Activated T-helper 17 cell treated with anti-CD3 and anti-CD28 coated beads, Interleukin-2, amount 50 U/mL, for 72 hours (primary cell): ENCODE data around the gene NXNL2. TPM values are rescaled to one million over a fixed set of nuclear protein-coding genes. Genes with fewer than 3 reads are reported as not detected.

ENCODE experiments used
- ATAC-seq: fragments of 150-1000 bp; cut with Tn5 transposase; replicated peaks from 2 replicates; pipeline ENCODE4 v1.10.0; 2021; ENCODE audit warnings: mild to moderate bottlenecking, moderate library complexity
- H3K27ac Mint-ChIP-seq: one replicate; pipeline ENCODE4 v1.8.0; 2022; ENCODE audit warnings: mixed read lengths
- H3K27me3 Mint-ChIP-seq: one replicate; pipeline ENCODE4 v1.8.0; 2022; ENCODE audit warnings: mixed read lengths
- H3K36me3 Mint-ChIP-seq: one replicate; pipeline ENCODE4 v1.8.0; 2022; ENCODE audit warnings: low read depth, mild to moderate bottlenecking, mixed read lengths
- H3K4me1 Mint-ChIP-seq: one replicate; pipeline ENCODE4 v1.8.0; 2022; ENCODE audit warnings: mixed read lengths
- H3K4me3 Mint-ChIP-seq: one replicate; pipeline ENCODE4 v1.8.0; 2022; ENCODE audit warnings: mild to moderate bottlenecking, mixed read lengths
- H3K9me3 Mint-ChIP-seq: one replicate; pipeline ENCODE4 v1.8.0; 2022; ENCODE audit warnings: mixed read lengths
- total RNA-seq, 2 donors: library from RNA; stranded (reverse); gene quantifications; one replicate each; pipeline ENCODE4 v1.2.3, GENCODE V29; 2022

NXNL2 gene
- total RNA-seq, 2 donors from 2014 or later, result not detected

GRCh38 chr9:88580961-88581360, 46.0 kb downstream of the NXNL2 start:
- H3K27me3 Mint-ChIP-seq, result peaks cover 7% of the 10 kb centered on the region
- no peak overlapping the region for H3K27ac Mint-ChIP-seq
- H3K4me1 Mint-ChIP-seq, result no peaks in the 10 kb centered on the region
- no peaks in the 10 kb centered on the region for H3K9me3 Mint-ChIP-seq
- no peaks in the 10 kb centered on the region for H3K36me3 Mint-ChIP-seq
- H3K4me3 Mint-ChIP-seq, result no peak overlapping the region
- ATAC-seq, result no peak

DNA sequence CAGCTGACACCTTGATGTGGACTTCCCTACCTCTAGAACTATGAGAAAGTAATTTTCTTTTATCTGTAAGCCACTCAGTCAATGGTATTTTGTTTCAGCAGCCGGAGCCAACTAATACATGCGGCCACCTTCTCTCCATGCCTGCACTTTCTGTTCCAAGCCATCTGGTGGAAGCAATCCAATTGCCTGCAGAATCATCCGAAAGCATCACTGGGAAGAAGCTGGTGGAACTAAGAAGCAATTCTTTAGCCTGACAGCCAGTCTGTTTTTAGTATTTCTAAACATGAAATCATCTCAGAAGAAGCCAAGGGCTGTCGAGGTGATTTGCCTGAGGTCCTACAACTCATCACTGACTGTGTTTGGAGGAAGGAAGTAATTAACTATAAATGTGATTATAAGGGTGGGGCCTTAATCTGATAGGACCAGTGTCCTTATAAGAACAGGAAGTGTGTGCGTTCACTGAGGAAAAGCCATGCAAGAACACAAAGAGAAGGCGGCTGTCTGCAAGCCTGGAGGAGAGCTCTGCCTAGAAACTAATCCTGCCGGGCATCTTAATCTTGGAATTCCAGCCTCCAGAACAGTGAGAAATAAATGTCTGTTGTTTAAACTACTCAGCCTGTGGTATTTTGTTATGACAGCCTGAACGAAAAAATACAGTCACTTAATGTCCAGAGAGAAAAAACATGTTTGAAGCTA, 49.1 kb downstream of the NXNL2 start:
- H3K27ac Mint-ChIP-seq, result no peak overlapping the region

GRCh38 chr9:88585426-88585825, 50.4 kb downstream of the NXNL2 start:
- ATAC-seq, result no peak
- no peak overlapping the region for H3K4me3 Mint-ChIP-seq
- no peaks in the 10 kb centered on the region for H3K36me3 Mint-ChIP-seq
- peaks cover 4% of the 10 kb centered on the region for H3K27me3 Mint-ChIP-seq
- peaks cover 4% of the 10 kb centered on the region for H3K9me3 Mint-ChIP-seq
- no peak overlapping the region for H3K27ac Mint-ChIP-seq
- no peaks in the 10 kb centered on the region for H3K4me1 Mint-ChIP-seq

More for the DNA sequence above, 49.1 kb downstream of the NXNL2 start:
- Mint-ChIP-seq H3K27me3 (peaks cover 4% of the 10 kb centered on the region), H3K4me3 (no peak overlapping the region), H3K36me3 (no peaks in the 10 kb centered on the region), H3K9me3 (peaks cover 4% of the 10 kb centered on the region), H3K4me1 (no peaks in the 10 kb centered on the region)
- no peak for ATAC-seq

DNA sequence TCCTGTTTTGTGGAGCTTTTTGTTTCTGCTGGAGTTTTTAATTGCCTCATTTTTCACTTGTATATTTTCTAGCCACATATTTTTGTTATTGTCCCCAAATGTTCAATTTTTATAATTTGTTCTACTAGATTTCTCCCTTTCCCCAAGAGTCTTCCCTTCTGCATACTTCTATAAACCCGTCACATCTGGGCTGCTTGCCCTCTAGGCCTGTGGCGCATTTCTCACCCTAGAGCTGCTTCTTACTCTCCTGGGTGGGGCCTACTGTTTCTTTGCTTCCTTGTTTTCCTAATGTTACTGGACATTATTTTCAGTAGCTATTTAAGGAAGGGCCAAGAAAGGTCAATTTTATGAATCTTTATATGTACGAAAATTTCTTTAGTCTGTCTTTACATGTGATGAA, 51.5 kb downstream of the NXNL2 start:
- peaks cover 4% of the 10 kb centered on the region for H3K27me3 Mint-ChIP-seq
- H3K9me3 Mint-ChIP-seq, result peaks cover 4% of the 10 kb centered on the region
- H3K4me3 Mint-ChIP-seq, result no peak overlapping the region
- H3K36me3 Mint-ChIP-seq, result no peaks in the 10 kb centered on the region
- no peaks in the 10 kb centered on the region for H3K4me1 Mint-ChIP-seq
- no peak overlapping the region for H3K27ac Mint-ChIP-seq
- no peak for ATAC-seq

DNA sequence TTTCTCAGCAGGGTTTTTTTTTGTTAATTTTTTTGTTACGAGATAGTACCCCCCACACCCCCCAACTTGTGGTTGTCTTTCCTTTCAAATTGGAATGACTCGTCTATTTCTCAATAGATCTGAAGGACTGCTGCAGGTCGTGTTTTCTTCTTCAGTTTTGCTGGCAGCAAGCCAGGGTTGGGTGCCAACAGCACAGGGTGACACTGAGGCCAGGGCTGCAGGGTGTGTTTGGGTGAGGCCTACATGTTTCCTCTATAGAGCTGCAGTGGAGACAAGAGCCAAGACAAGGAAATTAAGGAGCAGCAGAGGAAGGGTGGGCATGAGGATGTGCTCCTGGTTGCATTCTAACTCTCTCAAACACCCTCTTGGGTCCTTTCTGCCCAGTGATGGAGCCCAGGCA, 52.2 kb downstream of the NXNL2 start:
- Mint-ChIP-seq H3K27ac (no peak overlapping the region), H3K4me3 (no peak overlapping the region), H3K4me1 (no peaks in the 10 kb centered on the region), H3K27me3 (no peaks in the 10 kb centered on the region), H3K36me3 (no peaks in the 10 kb centered on the region), H3K9me3 (peaks cover 4% of the 10 kb centered on the region)
- ATAC-seq, result no peak

DNA sequence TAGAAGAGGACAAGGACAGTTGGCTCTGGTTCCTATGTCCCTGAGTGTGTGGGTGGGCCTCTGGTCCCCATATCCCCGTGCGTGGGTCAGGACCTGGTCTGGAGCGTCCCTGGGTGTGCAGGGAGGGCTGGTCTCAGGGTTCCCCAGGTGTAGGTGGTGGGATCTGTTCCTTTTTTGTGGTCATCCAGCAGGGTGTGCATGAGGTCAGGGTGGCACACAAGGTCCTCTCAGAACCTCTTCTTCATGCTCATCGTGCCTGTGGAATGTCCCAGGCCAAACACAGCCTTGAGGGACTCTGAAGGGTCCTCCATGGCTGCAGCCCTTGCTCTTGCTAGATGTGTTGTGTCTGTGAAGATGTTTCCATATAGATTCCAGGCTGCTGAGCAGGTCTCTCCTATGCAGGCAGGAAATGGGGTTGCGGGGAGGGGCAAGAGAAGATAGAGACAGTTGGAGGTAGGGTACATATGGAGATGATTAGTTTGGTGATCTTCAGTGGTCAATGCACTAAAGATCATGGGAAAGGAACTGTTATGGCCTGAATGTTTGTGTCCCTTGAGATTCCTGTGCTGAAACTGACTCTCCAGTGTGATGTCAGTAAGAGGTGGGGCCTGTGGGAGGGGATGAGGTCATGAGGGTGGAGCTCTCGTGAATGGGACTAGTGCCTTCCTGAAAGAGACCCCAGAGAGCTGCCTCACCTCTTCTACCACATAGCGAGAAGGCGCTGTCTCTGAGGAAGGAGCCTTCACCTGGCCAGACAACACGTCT, 53.1 kb downstream of the NXNL2 start:
- Mint-ChIP-seq H3K27ac (no peak overlapping the region), H3K9me3 (peaks cover 4% of the 10 kb centered on the region), H3K4me1 (no peaks in the 10 kb centered on the region), H3K36me3 (no peaks in the 10 kb centered on the region), H3K4me3 (no peak overlapping the region), H3K27me3 (no peaks in the 10 kb centered on the region)
- no peak for ATAC-seq

DNA sequence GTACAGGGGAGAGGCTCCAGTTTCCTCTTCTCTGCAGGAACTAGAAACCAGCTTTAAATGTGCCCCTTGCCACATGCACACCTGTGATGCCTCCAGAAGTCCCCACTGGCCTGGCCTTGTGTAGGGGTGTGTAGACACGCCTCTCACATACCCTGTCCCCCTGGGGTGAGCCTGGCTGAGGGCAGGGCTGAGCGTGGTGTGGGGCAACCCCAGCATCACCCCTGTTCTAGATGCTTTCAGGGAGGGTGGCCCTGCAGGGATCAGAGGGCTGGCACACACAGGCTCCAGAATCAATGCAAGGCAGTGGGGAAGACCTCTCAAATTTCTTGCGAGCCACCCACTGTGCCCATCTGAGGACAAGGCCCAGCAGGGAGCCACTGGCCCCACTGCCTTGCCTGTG, 54.7 kb downstream of the NXNL2 start:
- H3K27ac Mint-ChIP-seq, result no peak overlapping the region
- no peaks in the 10 kb centered on the region for H3K27me3 Mint-ChIP-seq
- peaks cover 4% of the 10 kb centered on the region for H3K9me3 Mint-ChIP-seq
- H3K4me3 Mint-ChIP-seq, result no peak overlapping the region
- H3K36me3 Mint-ChIP-seq, result no peaks in the 10 kb centered on the region
- H3K4me1 Mint-ChIP-seq, result no peaks in the 10 kb centered on the region
- no peak for ATAC-seq

GRCh38 chr9:88590558-88591146, 55.7 kb downstream of the NXNL2 start:
- Mint-ChIP-seq H3K27me3 (peaks cover under 1% of the 10 kb centered on the region), H3K4me3 (no peak overlapping the region), H3K4me1 (no peaks in the 10 kb centered on the region), H3K36me3 (no peaks in the 10 kb centered on the region), H3K27ac (no peak overlapping the region), H3K9me3 (peaks cover 4% of the 10 kb centered on the region)
- no peak for ATAC-seq

DNA sequence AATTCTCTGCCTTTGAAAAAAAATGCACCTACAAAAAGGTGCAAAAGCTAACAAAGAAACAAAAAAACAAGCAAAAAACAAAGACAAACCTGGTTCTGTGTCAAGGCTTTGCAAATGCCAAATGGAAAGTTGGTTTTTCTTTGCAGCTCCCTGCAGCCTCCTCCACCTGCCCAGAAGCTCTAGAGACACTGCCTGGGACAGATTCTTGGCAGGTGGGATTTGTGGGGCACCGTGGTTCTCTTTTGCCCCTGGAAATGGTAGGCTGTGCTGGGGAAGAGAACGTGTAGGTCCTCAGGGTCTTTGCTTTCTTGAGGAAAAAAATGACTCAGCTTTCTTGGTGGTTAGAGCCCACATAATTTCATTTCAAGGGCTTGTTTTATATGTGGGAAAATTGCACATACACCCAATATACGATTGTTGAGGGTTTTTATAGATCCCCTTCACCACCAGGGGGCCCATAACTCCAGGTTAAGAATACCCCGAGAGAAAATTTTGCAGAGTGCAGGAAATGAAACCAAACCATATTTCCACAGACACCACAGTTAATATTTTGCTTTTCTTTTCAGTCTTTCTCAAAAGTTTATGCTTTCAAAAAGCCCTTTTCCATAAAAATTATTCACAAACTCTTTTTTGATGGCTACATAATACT, 58.7 kb downstream of the NXNL2 start:
- Mint-ChIP-seq H3K27ac (no peak overlapping the region), H3K36me3 (no peaks in the 10 kb centered on the region), H3K4me1 (no peaks in the 10 kb centered on the region), H3K9me3 (no peaks in the 10 kb centered on the region), H3K27me3 (peaks cover 16% of the 10 kb centered on the region), H3K4me3 (no peak overlapping the region)
- ATAC-seq, result peak; percentile 38

Other genes starting within 250 kb of the NXNL2 start
- 10 to 100 TPM; 22.3 to 26.5 TPM for gene SPIN1, start 146.7 kb upstream of the NXNL2 start, total RNA-seq